Endothelial cell of umbilical vein (primary cell): ENCODE data around the gene ZDHHC14. TPM values are rescaled to one million over a fixed set of nuclear protein-coding genes. Genes with fewer than 3 reads are reported as not detected.

Source experiments
- BruUV-seq: library from RNA; stranded (reverse); fragments of 400-500 nt; replicated peaks from 2 replicates; lab custom pipeline; 2021; lab: Mats Ljungman, UMichigan
- CTCF ChIA-PET: fragments of 300-600, 350-600 bp; sonication (Branson Sonifier 250); formaldehyde crosslinking; loops from one replicate; lab custom pipeline; 2021; ENCODE audit warnings: antibody characterized with exemption, inconsistent platforms; lab: Charles Lee
- POLR2A ChIA-PET: fragments of 300-600, 350-600 bp; sonication (Branson Sonifier 250); formaldehyde crosslinking; loops from one replicate; lab custom pipeline; 2021; ENCODE audit warnings: antibody characterized with exemption, inconsistent platforms; lab: Charles Lee
- DNase-seq: peaks from one replicate; pipeline ENCODE4 v3.0.0-alpha.2; 2011; ENCODE audit warnings: low read depth, low spot score
- FAIRE-seq: peaks from 2 replicates; lab custom pipeline; 2011; peaks lifted over from hg19 to GRCh38; lab: Jason Lieb, UNC
- H2AFZ ChIP-seq: 2 replicates; pipeline ENCODE4 v1.6.0; 2012; ENCODE audit warnings: low read depth, low read length, control low read depth, inconsistent platforms
- H3K27ac ChIP-seq: 2 replicates; pipeline ENCODE4 v1.5.1; 2011; ENCODE audit warnings: low read depth, mild to moderate bottlenecking, control low read depth, low read length, moderate library complexity; ENCODE audit not compliant: insufficient read depth
- H3K27me3 ChIP-seq, 2 experiments: 2 replicates each; pipeline versions ENCODE4 v1.6.0 to v1.6.1; 2011; ENCODE audit warnings: low read length in 2 of 2, mixed read lengths in 1 of 2; ENCODE audit not compliant: control insufficient read depth in 2 of 2, insufficient read depth in 2 of 2
- H3K36me3 ChIP-seq, 2 experiments: 2 replicates in 1 of 2; 3 replicates in 1 of 2; pipeline ENCODE4 v1.5.1; 2011; ENCODE audit warnings: low read length in 2 of 2, mild to moderate bottlenecking in 1 of 2, moderate library complexity in 1 of 2; ENCODE audit not compliant: control insufficient read depth in 2 of 2, insufficient read depth in 2 of 2; ENCODE audit errors: extremely low read depth in 1 of 2
- H3K4me1 ChIP-seq: 3 replicates; pipeline ENCODE4 v1.5.1; 2011; ENCODE audit warnings: mild to moderate bottlenecking, low read length; ENCODE audit not compliant: control insufficient read depth, insufficient read depth; ENCODE audit errors: extremely low read depth
- H3K4me2 ChIP-seq: 2 replicates; pipeline ENCODE4 v1.6.1; 2011; ENCODE audit warnings: low read length, control low read depth, mixed read lengths; ENCODE audit not compliant: insufficient read depth
- H3K4me3 ChIP-seq, 3 experiments: fragments of 200-600 bp in 1 of 3; sonication (generic), shearing (Covaris generic) in 1 of 3; replicated peaks in 1 of 3; 2 replicates each; pipeline ENCODE4 v1.5.1; 2011 to 2016; ENCODE audit warnings: control low read depth in 3 of 3, low read length in 3 of 3, mild to moderate bottlenecking in 2 of 3, inconsistent platforms in 1 of 3, low read depth in 1 of 3, moderate library complexity in 1 of 3; ENCODE audit not compliant: insufficient read depth in 1 of 3
- H3K79me2 ChIP-seq: 2 replicates; pipeline ENCODE4 v1.6.0; 2012; ENCODE audit warnings: low read length, inconsistent platforms; ENCODE audit not compliant: control insufficient read depth, insufficient read depth
- H3K9ac ChIP-seq: replicated peaks from 2 replicates; pipeline ENCODE3; 2011; ENCODE audit warnings: low read length, control low read depth; ENCODE audit not compliant: insufficient read depth; ENCODE audit errors: extremely low read depth
- H3K9me1 ChIP-seq: replicated peaks from 3 replicates; pipeline ENCODE4 v1.6.0; 2011; ENCODE audit warnings: mild to moderate bottlenecking, low read length; ENCODE audit not compliant: control insufficient read depth, insufficient read depth; ENCODE audit errors: extremely low read depth
- H3K9me3 ChIP-seq: replicated peaks from 2 replicates; pipeline ENCODE4 v1.5.1; 2012; ENCODE audit warnings: low read length, inconsistent platforms; ENCODE audit not compliant: control insufficient read depth, insufficient read depth
- H4K20me1 ChIP-seq: replicated peaks from 2 replicates; pipeline ENCODE3; 2011; ENCODE audit warnings: mild to moderate bottlenecking, low read length; ENCODE audit not compliant: control insufficient read depth, insufficient read depth; ENCODE audit errors: extremely low read depth
- CTCF ChIP-seq, 2 donors: IDR thresholded peaks; 1 replicate in 1 of 2; 2 replicates in 1 of 2; pipeline ENCODE4 v1.5.1; 2011; ENCODE audit warnings: low read length in 2 of 2, mild to moderate bottlenecking in 2 of 2, moderate library complexity in 2 of 2, control low read depth in 1 of 2, inconsistent platforms in 1 of 2, low read depth in 1 of 2; ENCODE audit not compliant: insufficient read depth in 1 of 2; ENCODE audit errors: extremely low read depth in 1 of 2
- EZH2 ChIP-seq: IDR thresholded peaks from 2 replicates; pipeline ENCODE4 v1.6.1; 2012; ENCODE audit warnings: borderline replicate concordance, low read depth, mild to moderate bottlenecking, moderate library complexity, low read length, inconsistent platforms; ENCODE audit not compliant: severe bottlenecking
- POLR2AphosphoS5 ChIP-seq: IDR thresholded peaks from 2 replicates; pipeline ENCODE4 v1.6.1; 2012; ENCODE audit warnings: low read depth, mild to moderate bottlenecking, control low read depth, low read length, moderate library complexity; ENCODE audit not compliant: insufficient read depth
- dilution Hi-C: fragments of 300-500 bp; cut with MboI; formaldehyde crosslinking; loops from one replicate; pipeline ENCODE4 v1.15.0; 2019; ENCODE audit warnings: low sequenced_read_pairs; ENCODE audit not compliant: extremely low pct_ligation_motif_present
- intact Hi-C: fragments of 100-400 bp; cut with micrococcal nuclease; formaldehyde crosslinking; loops from one replicate; pipeline ENCODE4 v1.10.0; 2022
- polyA plus RNA-seq, 4 experiments: library from polyadenylated mRNA; depleted of rRNA in 3 of 4; stranded (reverse) in 3 of 4; unstranded in 1 of 4; fragments of >200 nt; gene quantifications; 2 replicates each; pipeline versions ENCODE4 v1.2.1 to v1.2.3, GENCODE V29; 2011 to 2012; ENCODE audit warnings: missing spikeins in 1 of 4
- total RNA-seq: library from RNA; stranded (reverse); gene quantifications from 2 replicates; pipeline ENCODE4 v1.2.3, GENCODE V29; 2021

Gene ZDHHC14
- total and polyA plus RNA-seq, 2 donors (not counting 3 experiments of a cell fraction or from before 2014, with no cell fraction given): 23.0 to 25.6 TPM

GRCh38 chr6:157381631-157382621 is 936 bp downstream of the ZDHHC14 start:
- no peaks in the 10 kb centered on the region for H3K9me3 ChIP-seq
- H3K4me3 ChIP-seq: peak overlapping the region; percentile 61 to 97 (median 80)
- no peak for TF ChIP-seq EZH2
- peak in 1 of 2 donors; percentile 37 for TF ChIP-seq CTCF (IDR thresholded peaks at IDR 0.05; ENCODE audit: extremely low read depth in 1 of 2, insufficient read depth in 1 of 2, low read depth in 1 of 2, low read length in 2 of 2)
- no peak for TF ChIP-seq POLR2AphosphoS5
- ChIA-PET POLR2A (no interaction called here), CTCF (interaction anchor here (1.0 to 1.8 kb wide), 4 partner anchors 10 to 285 kb away, joined by 3 to 15 read pairs (median 6); no protein-coding TSS in a partner anchor)
- FAIRE-seq (no peak), DNase-seq (peak; percentile 70)
- no peaks in the 10 kb centered on the region for H4K20me1 ChIP-seq
- peak overlapping the region; percentile 79 for H3K9ac ChIP-seq
- H3K9me1 ChIP-seq: no peaks in the 10 kb centered on the region
- H3K4me1 ChIP-seq: peaks cover 18% of the 10 kb centered on the region
- intact Hi-C loops: loop anchor here (1.0 to 5.0 kb wide), 5 partner anchors 79 to 285 kb away; no protein-coding TSS in a partner anchor
- no peaks in the 10 kb centered on the region for H3K36me3 ChIP-seq
- peak overlapping the region; percentile 87 for H3K4me2 ChIP-seq
- no peak overlapping the region for H3K27ac ChIP-seq
- H3K27me3 ChIP-seq: no peaks in the 10 kb centered on the region
- no TSS peak for BruUV-seq
- dilution Hi-C loops: no loop called here
- peak overlapping the region; percentile 87 for H2AFZ ChIP-seq
- peaks cover 9% of the 10 kb centered on the region for H3K79me2 ChIP-seq
